Neutrophil (primary cell): ENCODE data around the gene SUGCT.

ENCODE experiments used
- H3K27ac ChIP-seq: fragments of 200-600 bp; sonication (generic); 2 replicates; pipeline ENCODE4 v1.5.1; 2016; ENCODE audit warnings: mild to moderate bottlenecking, moderate library complexity
- H3K27me3 ChIP-seq: fragments of 200-600 bp; sonication (generic); 2 replicates; pipeline ENCODE4 v1.6.0; 2016; ENCODE audit warnings: mild to moderate bottlenecking
- H3K36me3 ChIP-seq: fragments of 200-600 bp; sonication (generic); 2 replicates; pipeline ENCODE4 v1.5.1; 2017
- H3K4me1 ChIP-seq, 2 experiments: fragments of 200-600 bp in 1 of 2; sonication (generic) in 1 of 2; 1 replicate in 1 of 2; 2 replicates in 1 of 2; pipeline versions ENCODE4 v1.5.1 to v1.6.1; 2013 to 2016; ENCODE audit warnings: low read depth in 1 of 2, low read length in 1 of 2, mild to moderate bottlenecking in 1 of 2, moderate library complexity in 1 of 2; ENCODE audit not compliant: control insufficient read depth in 1 of 2, insufficient read depth in 1 of 2
- H3K4me3 ChIP-seq, 2 experiments: fragments of 200-600 bp in 1 of 2; sonication (generic) in 1 of 2; 1 replicate in 1 of 2; 2 replicates in 1 of 2; pipeline ENCODE4 v1.5.1; 2013 to 2016; ENCODE audit warnings: low read depth in 1 of 2, low read length in 1 of 2, mild to moderate bottlenecking in 1 of 2, moderate library complexity in 1 of 2
- H3K9me3 ChIP-seq: fragments of 200-600 bp; sonication (generic); 2 replicates; pipeline ENCODE4 v1.5.1; 2016
- CTCF ChIP-seq: fragments of 200-600 bp; sonication (generic); IDR thresholded peaks from 2 replicates; pipeline ENCODE4 v1.5.1; 2016; ENCODE audit warnings: antibody characterized with exemption

SUGCT gene

GRCh38 chr7:40899636-40900507, 765.1 kb downstream of the SUGCT start:
- no peaks in the 10 kb centered on the region for H3K4me1 ChIP-seq
- H3K27ac ChIP-seq, result no peak overlapping the region
- TF ChIP-seq CTCF, result no peak
- H3K36me3 ChIP-seq, result no peaks in the 10 kb centered on the region
- no peak overlapping the region for H3K4me3 ChIP-seq
- no peaks in the 10 kb centered on the region for H3K27me3 ChIP-seq
- no peaks in the 10 kb centered on the region for H3K9me3 ChIP-seq

GRCh38 chr7:40903872-40904271, 769.1 kb downstream of the SUGCT start:
- Histone ChIP-seq H3K4me1 (no peaks in the 10 kb centered on the region), H3K27me3 (no peaks in the 10 kb centered on the region), H3K36me3 (no peaks in the 10 kb centered on the region), H3K27ac (no peak overlapping the region), H3K9me3 (no peaks in the 10 kb centered on the region), H3K4me3 (no peak overlapping the region)
- TF ChIP-seq CTCF, result no peak

- H3K4me3 ChIP-seq, result no peak overlapping the region
- no peaks in the 10 kb centered on the region for H3K9me3 ChIP-seq
- TF ChIP-seq CTCF, result no peak
- no peaks in the 10 kb centered on the region for H3K36me3 ChIP-seq
- no peaks in the 10 kb centered on the region for H3K4me1 ChIP-seq
- no peak overlapping the region for H3K27ac ChIP-seq
- H3K27me3 ChIP-seq, result no peaks in the 10 kb centered on the region
These were observed 772.5 kb downstream of the SUGCT start for GRCh38 chr7:40907286-40907685.

GRCh38 chr7:40909346-40909980, 774.7 kb downstream of the SUGCT start:
- H3K9me3 ChIP-seq, result no peaks in the 10 kb centered on the region
- no peaks in the 10 kb centered on the region for H3K4me1 ChIP-seq
- no peak overlapping the region for H3K27ac ChIP-seq
- no peaks in the 10 kb centered on the region for H3K27me3 ChIP-seq
- no peak overlapping the region for H3K4me3 ChIP-seq
- H3K36me3 ChIP-seq, result no peaks in the 10 kb centered on the region
- TF ChIP-seq CTCF, result no peak
